DMS 273 treated with DMSO at 0.1 percent for 48 hours (cell line): Measurements from ENCODE around the gene SLC44A4.
A peak's percentile ranks its signal among the peaks of the same experiment; 100 is the strongest.
"Not testable (repeated sequence)": the region's sequence is repeated elsewhere in the genome, so short reads cannot be mapped to it uniquely, and the experiment has no call there.

Experiments
- DNase-seq: peaks from one replicate; lab custom pipeline; 2025; lab: John Stamatoyannopoulos, UW

Gene SLC44A4

DNA sequence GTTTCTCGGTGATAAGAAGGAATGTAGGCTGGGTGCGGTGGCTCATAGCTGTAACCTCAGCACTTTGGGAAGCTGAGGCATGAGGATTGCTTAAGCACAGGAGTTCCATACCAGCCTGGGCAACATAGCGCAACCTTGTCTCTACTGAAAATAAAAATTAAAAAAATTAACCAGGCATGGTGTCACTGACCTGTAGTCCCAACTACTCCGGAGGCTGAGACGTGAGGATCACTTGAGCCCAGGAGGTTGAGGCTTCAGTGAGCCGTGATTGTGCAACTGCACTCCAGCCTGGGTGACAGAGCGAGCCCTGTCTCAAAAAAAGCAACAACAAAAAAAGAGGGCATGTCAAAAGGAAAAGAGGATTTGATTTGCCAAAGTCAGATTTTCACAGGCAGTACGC is 20.1 kb downstream of the SLC44A4 start:
- DNase-seq, result no peak

DNA sequence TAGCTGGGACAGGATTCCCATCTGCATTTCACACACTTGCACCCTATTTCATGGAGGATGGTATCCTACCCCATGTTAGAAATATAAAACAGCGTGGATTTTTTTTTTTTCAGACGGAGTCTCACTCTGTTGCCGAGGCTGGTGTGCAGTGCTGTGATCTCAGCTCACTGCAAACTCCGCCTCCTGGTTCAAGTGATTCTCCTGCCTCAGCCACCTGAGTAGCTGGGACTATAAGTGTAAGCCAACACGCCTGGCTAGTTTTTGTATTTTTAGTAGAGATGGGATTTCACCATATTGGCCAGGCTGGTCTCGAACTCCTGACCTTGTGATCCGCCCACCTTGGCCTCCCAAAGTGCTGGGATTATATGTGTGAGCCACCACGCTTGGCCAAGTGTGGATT is 21.0 kb downstream of the SLC44A4 start:
- not testable (repeated sequence) for DNase-seq

DNA sequence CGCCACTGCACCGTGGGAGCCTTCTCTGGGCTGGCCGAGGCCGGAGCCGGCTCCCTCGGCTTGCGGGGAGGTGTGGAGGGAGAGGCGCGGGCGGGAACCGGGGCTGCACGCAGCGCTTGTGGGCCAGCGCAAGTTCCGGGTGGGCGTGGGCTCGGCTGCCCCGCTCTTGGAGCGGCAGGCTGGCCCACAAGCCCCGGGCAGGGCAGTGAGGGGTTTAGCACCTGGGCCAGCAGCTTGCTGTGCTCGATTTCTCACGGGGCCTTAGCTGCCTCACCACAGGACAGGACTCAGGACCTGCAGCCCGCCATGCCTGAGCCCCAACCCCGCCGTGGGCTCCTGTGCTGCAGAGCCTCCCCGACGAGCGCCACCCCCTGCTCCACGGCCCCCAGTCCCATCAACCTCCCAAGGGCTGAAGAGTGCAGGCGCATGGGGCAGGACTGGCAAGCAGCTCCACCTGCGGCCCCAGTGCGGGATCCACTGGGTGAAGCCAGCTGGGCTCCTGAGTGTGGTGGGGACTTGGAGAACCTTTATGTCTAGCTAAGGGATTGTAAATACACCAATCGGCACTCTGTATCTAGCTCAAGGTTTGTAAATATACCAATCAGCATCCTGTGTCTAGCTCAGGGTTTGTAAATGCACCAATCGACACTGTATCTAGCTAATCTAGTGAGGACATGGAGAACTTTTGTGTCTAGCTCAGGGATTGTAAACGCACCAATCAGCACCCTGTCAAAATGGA is 26.6 kb downstream of the SLC44A4 start:
- DNase-seq, result not testable (repeated sequence)

DNA sequence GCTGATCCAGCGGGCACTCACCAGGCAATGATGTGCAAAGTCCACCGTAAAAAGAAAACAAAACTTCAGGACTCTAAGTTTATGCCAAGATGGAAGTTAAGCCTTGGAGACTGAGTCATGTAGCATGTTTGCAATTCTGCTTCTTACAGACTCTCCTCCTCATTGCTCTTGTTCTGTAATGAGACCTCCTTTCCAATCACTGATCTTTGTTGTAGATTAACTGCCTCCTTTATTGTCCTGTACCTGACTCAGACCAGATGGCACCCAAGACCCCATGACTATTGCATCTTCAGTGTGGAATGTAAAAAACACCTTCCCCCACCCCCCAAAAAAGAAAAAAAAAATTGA is 27.3 kb downstream of the SLC44A4 start:
- DNase-seq, result no peak

DNA sequence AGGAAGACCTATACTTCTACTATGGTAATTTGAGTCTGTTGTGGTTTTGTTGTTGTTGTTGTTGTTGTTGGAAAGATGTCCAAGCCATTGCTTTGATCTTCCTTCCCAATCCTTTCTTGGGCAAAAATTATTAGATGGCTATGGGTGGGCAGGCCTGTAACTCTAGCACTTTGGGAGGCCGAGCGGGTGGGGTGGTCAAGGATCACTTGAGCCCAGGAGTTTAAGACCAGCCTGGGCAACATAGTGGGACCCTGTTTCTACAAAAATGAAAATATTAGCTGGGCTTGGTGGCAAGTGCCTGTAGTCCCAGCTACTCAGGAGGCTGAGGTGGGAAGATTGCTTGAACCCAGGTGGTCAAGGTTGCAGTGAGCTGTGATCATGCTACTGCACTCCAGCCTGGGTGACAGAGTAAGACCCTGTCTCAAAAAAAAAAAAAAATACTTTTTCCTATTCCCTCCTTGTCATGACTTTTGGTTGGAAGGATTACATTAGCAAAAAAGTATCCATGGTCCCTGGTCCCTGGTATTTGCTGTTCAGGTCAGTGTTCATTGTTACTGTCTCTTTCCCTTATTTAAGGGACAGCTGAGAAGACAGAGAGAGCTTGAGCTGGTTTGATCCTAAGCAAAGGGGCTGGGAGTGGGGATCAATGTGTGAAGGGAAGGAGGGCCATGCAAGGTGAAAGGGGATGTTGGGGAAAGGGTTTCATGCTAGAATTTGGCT is 27.9 kb downstream of the SLC44A4 start:
- DNase-seq, result no peak

DNA sequence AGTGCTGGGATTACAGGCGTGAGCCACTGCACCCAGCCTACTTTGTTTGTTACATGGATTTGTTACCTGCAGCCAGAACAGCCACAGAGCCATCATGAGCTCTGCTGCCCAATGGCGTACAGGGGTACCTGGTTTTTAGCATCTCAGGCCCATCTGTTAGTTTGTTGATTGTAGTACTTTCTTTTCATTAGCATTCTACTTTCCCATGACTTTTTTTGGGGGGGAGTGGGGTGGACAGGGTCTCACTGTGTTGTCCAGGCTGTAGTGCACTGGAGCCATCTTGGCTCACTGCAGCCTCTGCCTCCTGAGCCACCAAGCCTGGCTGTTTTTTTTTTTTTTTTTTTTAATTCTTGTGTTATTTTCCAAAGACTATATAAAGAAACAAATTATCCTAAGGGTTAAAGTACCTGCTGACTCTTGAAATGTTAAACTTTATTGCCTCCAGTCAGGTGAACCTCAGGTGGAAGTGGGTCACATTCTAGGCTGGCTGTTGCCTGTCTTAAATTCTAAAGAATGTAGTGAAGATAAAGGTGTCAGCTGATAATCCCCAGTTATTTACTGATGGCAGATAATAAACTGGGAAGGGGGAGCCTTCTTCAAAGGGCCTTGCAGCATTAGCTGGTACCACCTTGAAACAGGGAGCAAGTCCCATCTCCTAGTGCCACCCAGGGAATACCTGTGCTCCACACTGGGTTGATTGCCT is 31.4 kb downstream of the SLC44A4 start:
- DNase-seq, result no peak

DNA sequence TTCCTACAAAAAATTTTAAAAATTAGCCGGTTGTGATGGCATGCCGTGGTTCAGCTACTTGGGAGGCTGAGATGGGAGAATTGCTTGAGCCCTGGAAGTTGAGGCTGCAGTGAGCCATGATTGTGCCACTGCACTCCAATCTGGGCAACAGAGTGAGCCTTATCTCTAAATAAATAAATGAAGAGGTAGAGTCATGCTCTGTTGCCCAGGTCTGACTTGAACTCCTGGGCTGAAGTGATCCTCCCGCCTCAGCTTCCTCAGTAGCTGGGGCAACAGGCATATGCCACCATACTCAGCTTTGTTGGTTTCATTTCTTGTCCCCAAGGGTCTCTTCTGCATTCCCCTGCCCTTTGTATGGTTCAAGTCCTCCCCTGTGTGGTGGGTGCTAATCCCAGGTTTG is 34.3 kb downstream of the SLC44A4 start:
- DNase-seq, result no peak

DNA sequence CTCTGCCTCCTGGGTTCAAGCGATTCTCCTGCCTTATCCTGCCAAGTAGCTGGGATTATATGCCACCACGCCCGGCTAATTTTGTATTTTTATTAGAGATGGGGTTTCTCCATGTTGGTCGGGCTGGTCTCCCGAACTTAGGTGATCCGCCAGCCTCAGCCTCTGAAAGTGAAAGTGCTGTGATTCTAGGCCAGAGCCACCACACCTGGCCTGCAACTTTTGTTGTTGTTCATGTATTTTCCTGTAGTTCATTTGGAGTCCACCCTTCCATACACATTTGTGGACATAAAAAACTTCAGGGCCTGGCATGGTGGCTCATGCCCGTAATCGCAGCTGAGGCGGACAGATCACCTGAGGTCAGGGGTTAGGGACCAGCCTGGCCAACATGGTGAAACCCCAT is 36.7 kb downstream of the SLC44A4 start:
- no peak for DNase-seq

DNA sequence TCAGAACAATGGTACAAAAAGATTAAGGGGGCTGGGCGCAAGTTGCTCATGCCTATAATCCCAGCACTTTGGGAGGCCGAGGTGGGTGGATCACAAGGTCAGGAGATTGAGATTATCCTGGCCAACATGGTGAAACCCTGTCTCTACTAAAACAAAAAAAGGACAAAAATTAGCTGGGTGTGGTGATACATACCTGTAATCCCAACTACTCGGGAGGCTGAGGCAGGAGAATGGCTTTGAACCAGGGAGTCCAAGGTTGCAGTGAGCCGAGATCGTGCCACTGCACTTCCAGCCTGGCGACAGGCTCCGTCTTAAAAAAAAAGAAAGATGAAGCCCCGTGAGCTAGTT is 39.0 kb downstream of the SLC44A4 start:
- not testable (repeated sequence) for DNase-seq

DNA sequence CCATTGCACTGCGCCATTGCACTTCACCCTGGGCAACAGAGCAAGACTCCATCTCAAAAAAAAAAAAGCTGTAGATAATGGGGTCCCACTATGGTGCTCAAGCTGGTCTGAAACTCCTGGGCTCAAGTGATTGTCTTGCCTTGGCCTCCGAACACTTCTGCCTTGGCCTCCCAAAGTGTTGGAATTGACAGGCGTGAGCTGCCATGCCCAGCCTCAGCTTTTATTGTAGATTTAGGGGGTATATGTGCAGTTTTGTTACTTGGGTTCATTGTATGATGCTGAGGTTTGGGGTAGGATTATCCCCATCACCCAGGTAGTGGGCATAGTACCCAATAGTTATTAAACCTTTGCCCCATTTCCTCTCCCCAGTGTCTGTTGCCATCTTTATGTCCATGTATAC is 39.8 kb downstream of the SLC44A4 start:
- DNase-seq, result no peak

DNA sequence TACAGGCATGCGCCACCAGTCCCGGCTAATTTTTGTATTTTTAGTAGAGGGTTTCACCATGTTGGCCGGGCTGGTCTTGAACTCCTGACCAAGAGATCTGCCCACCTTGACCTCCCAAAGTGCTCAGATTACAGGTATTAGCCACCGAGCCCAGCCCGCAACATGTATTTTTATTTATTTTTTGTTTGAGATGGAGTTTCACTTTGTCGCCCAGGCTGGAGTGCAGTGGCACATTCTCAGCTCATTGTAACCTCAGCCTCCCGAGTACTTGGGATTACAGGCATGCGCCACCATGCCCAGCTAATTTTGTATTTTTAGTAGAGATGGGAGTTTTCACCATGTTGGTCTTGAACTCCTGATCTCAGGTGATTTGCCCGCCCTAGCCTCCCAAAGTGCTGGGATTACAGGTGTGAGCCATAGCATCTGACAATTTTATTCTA is 40.7 kb downstream of the SLC44A4 start:
- not testable (repeated sequence) for DNase-seq

DNA sequence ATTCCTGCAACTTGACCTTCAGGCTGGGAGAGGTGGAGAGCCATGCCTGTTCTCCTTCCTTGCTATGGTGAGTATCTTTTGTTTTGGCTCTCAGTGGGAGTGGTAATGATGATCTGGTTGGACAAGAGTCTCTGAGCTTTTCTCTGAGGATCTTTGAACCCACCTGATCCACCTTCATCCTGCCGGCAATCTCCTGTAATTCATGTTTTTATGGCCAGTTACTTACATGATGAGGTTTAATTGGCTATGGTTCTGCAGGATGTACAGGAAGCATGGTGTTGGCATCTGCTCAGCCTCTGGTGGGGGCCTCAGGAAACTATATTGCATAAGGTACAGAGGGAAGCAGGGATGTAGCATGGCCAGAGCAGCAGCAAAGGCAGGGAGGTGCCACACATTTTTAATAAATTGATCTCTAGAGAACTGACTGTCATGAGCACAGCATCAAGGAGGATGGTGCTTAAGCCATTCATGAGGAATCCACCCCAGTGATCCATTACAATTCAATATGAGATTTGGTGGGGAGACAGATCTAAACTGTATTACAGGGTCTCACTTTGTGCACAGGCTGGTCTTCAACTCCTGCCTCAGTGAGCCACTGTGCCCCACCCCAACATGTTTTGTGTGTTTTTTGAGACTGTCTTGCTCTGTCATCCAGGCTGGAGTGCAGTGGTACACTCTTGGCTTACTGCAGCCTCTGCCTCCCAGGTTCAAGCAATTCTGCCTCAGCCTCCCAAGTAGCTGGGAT is 41.3 kb downstream of the SLC44A4 start:
- DNase-seq, result no peak

DNA sequence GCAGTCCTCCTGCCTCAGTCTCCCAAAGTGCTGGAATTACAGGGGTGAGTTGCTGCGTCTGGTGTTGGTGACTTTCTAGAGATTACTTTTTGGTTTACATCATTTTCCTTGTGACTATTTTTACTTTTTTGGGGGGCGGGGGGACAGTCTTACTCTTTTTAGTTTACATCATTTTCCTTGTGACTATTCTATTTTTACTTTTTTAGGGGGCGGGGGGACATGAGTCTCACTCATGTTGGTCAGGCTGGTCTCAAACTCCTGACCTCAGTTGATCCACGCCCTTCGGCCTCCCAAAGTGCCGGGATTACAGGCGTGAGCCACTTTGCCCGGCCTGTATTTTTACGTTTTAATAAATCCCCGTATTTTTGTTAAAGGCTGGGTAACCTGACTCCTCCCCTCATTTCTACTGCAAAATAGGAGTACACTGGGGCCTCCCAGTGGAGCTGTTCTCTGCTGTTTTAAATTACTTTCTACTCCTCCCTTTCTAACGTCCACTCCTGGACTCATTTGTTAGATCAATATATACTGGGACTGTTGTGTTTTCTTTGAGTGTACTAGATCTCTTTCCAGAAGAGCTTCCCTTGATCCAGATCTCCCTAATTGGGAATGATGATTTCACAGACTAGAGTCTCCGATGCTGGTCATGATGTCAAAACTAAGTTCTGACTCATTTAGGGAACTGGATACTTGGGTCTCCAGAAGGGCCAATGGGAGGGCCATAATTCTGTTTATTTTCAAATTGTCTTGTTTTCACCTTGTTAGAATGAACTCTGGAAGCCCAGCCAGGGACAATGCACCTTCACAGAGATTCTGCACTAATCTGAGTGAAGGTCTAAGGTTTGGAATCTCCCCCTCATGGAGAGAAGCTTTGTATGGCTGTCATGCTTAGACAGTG is 42.1 kb downstream of the SLC44A4 start:
- DNase-seq, result no peak

DNA sequence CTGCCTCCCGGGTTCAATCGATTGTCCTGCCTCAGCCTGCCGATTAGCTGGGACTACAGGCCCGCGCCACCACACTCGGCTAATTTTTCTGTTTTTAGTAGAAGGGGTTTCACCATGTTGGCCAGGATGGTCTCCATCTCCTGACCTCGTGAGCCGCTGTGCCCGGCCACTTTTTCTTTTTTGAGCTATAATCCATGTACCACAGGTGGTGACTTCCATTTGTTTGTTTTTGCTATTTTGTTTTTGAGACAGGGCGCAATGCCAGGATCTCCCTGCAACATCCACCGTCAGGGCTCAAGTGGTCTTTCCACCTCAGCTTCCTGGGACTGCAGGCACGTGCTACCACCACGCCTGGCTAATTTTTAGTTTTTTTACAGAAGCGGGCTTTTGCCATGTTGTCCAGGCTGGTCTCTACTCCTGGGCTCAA is 42.7 kb downstream of the SLC44A4 start:
- DNase-seq, result no peak

DNA sequence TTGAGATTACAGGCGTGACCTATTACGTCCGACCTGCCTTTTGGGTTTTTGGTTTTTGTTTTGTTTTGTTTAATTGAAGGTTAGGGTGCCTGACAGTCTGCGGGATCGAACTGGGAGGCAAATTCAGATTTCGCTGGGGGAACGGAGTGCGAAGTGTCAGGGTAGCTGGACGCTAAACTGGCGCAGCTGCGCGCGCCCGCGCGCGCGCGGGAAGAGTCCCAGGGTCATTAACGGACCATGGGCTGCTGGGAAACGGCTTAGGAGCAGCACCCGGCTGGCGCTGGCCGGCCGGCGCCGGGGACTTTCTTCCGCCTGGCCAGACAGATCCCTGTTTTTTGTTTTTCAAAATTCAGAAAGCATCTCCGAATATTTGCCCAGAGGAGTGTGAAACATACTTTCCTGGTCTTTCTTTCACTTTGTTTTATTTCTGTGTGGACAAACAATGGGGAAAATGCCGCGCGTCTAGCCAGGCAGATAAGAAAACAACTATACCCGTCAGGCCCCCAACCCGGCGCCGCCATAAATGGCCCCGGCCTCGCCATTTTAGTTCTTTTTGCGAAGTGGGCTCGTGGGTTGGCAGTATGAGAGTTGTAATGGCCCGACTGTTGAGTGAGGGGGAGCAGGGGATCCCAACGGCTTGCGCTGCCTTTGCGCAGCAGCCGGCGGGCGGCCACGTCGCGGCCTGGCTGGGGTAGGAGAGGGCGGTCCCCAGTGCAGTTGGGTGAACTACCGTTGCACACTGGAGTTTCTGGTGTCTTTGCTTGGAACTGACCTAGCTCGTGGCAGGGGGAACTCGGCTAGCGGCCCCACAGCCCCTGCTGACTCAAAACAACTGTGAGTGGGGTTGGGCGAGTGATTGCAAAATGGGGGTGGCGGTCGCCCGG is 44.2 kb downstream of the SLC44A4 start:
- DNase-seq, result peak; percentile 86

DNA sequence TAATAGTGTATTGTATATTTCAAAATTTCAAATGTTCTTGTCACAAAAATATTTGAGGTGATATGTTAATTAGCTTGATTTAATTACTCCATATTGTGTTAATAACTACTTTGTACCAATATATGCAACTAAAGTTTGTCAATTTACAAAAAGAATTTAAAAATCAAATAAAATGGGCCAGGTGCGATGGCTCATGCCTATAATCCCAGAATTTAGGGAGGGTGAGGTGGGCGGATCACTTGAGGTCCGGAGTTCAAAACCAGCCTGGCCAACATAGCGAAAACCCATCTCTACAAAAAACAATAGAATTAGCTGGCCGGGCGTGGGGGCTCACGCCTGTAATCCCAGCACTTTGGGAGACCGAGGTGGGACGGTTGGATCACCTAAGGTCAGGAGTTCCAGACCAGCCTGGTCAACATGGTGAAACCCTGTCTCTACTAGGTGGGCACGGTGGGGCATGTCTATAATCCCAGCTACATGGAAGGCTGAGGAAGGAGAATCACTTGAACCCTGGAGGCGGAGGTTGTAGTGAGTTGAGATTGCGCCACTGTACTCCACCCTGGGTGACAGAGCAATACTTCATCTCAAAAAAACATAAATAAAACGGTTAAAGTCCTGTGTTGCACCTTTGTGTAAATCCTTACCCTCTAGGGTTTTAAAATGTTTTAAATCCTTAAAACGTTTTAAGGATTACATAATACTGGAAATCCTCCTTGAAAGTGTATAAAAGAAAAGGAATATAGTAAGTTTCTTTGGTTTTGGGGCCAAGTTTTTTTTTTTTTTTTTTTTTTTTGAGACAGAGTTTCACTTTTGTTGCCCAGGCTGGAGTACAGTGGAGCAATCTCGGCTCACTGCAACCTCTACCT is 47.2 kb downstream of the SLC44A4 start:
- DNase-seq, result no peak

DNA sequence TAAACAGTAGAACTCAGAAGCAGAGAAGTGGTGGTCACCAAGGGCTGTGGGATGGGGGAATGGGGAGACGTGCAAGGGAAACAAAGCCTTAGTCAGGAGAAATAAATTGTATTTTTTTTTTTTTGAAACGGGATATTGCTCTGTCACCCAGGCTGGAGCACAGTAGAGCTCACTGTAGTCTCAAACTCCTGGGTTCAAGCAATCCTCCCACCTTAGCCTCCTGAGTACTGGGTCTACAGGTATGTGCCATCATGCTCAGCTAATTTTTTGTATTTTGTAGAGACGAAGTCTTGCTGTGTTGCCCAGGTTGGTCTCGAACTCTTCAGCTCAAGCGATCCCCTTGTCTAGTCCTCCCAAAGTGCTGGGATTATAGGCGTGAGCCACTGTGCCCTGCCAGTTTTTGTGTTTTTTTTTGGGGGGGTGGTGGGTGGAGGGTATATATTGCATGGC is 47.9 kb downstream of the SLC44A4 start:
- DNase-seq, result no peak

DNA sequence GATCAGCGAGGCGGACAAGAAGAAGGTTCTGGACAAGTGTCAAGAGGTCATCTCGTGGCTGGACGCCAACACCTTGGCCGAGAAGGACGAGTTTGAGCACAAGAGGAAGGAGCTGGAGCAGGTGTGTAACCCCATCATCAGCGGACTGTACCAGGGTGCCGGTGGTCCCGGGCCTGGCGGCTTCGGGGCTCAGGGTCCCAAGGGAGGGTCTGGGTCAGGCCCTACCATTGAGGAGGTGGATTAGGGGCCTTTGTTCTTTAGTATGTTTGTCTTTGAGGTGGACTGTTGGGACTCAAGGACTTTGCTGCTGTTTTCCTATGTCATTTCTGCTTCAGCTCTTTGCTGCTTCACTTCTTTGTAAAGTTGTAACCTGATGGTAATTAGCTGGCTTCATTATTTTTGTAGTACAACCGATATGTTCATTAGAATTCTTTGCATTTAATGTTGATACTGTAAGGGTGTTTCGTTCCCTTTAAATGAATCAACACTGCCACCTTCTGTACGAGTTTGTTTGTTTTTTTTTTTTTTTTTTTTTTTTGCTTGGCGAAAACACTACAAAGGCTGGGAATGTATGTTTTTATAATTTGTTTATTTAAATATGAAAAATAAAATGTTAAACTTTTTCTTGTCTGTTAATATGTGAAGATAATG is 49.0 kb downstream of the SLC44A4 start:
- peak; percentile 50 for DNase-seq
